Upper lobe of left lung (tissue), 4 donors: ENCODE data around the gene POGK.

Source experiments
- CTCF ChIP-seq, 6 experiments: fragments of 450-650 bp in 4 of 6; fragments of 200-600 bp in 2 of 6; sonication (generic) in 2 of 6; IDR thresholded peaks; one replicate each; pipeline ENCODE4 v1.5.1; 2016 to 2019; ENCODE audit warnings: antibody characterized with exemption in 6 of 6
- EP300 ChIP-seq, 4 donors: sonication (generic); formaldehyde crosslinking; IDR thresholded peaks; one replicate each; pipeline ENCODE4 v1.5.1; 2017; ENCODE audit warnings: antibody characterized with exemption in 4 of 4, control low read depth in 2 of 4
- POLR2A ChIP-seq, 4 donors: fragments of 450-650 bp; IDR thresholded peaks; one replicate each; pipeline ENCODE4 v1.5.1; 2016 to 2017; ENCODE audit warnings: antibody characterized with exemption in 4 of 4, mild to moderate bottlenecking in 2 of 4
- POLR2AphosphoS5 ChIP-seq, 2 donors: sonication (generic); formaldehyde crosslinking; IDR thresholded peaks; one replicate each; pipeline ENCODE4 v1.5.1; 2017; ENCODE audit warnings: antibody characterized with exemption in 2 of 2

DNA sequence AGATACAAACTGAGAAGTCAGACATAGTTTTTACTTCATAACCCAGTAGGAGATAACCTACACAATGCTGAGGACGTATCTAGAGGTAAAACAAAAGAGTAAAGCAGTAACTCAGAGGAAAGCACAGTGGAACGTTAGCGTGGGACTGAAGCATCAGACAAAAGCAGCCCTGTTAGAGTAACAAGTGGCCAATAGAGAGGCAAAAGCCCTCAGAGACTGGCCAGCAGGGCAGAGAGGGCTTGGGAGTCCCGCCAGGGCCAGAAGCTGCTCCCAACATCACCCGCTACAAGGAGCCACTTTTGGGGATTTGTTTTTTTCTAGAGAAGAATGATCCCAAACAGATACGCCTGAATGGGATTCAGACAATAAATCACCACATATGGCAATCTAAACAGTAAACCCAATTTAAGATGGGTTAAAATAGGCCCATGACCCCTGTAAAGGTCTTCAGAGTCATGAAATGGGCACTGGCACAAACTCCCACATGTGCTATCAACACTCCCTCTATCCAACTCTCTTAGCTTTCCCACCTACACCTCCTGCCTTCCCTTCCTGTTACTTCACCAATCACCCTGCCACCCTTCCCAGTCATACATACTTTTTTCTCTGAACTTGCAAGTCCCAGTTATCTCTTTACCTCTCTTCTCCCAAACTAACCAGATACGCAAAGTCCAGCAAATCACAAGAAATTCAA is 19.6 kb downstream of the POGK start:
- TF ChIP-seq CTCF (IDR thresholded peaks at IDR 0.05) = no peak
- TF ChIP-seq POLR2AphosphoS5 (IDR thresholded peaks at IDR 0.05) = no peak
- TF ChIP-seq EP300 (IDR thresholded peaks at IDR 0.05) = no peak
- TF ChIP-seq POLR2A (IDR thresholded peaks at IDR 0.05) = no peak
